Neural crest cell (in vitro differentiated cells): ENCODE results near the gene NPAS3. TPM values are rescaled to one million over a fixed set of nuclear protein-coding genes. Genes with fewer than 3 reads are reported as not detected.

ENCODE experiments used
- DNase-seq: peaks from one replicate; pipeline ENCODE4 v3.0.0; 2021; ENCODE audit warnings: low read depth, mixed read lengths, low spot score
- H3K27ac Mint-ChIP-seq: one replicate; pipeline ENCODE4 v1.8.0; 2021; ENCODE audit warnings: mild to moderate bottlenecking, mixed read lengths; ENCODE audit not compliant: unreplicated experiment
- H3K27me3 Mint-ChIP-seq: 2 replicates; pipeline ENCODE4 v1.8.0; 2021; ENCODE audit warnings: low read depth, mild to moderate bottlenecking, mixed read lengths
- H3K36me3 Mint-ChIP-seq: 2 replicates; pipeline ENCODE4 v1.8.0; 2021; ENCODE audit warnings: low read depth, mild to moderate bottlenecking, mixed read lengths
- H3K4me1 Mint-ChIP-seq: 2 replicates; pipeline ENCODE4 v1.8.0; 2021; ENCODE audit warnings: mixed read lengths
- H3K4me3 Mint-ChIP-seq: one replicate; pipeline ENCODE4 v1.8.0; 2021; ENCODE audit warnings: mild to moderate bottlenecking, mixed read lengths
- H3K9me3 Mint-ChIP-seq: 2 replicates; pipeline ENCODE4 v1.8.0; 2021; ENCODE audit warnings: mixed read lengths
- CTCF ChIP-seq: fragments of 200-600 bp; sonication (generic); conservative IDR thresholded peaks from 2 replicates; pipeline ENCODE4 v1.5.0; 2021; ENCODE audit warnings: antibody characterized with exemption, mild to moderate bottlenecking
- total RNA-seq: library from RNA; stranded (reverse); gene quantifications from 2 replicates; pipeline ENCODE4 v1.2.1, GENCODE V29; 2021

Gene NPAS3
- total RNA-seq, 1 donor from 2014 or later, result 18.2 TPM

- no peak for DNase-seq
- no peaks in the 10 kb centered on the region for H3K9me3 Mint-ChIP-seq
- peaks cover 5% of the 10 kb centered on the region for H3K4me1 Mint-ChIP-seq
- H3K27ac Mint-ChIP-seq, result no peak overlapping the region
- no peak for TF ChIP-seq CTCF
- H3K27me3 Mint-ChIP-seq, result no peaks in the 10 kb centered on the region
- H3K36me3 Mint-ChIP-seq, result no peaks in the 10 kb centered on the region
- no peak overlapping the region for H3K4me3 Mint-ChIP-seq
Measured at GRCh38 chr14:33699300-33699983, 760.8 kb downstream of the NPAS3 start.

GRCh38 chr14:33700052-33700451 lies 761.4 kb downstream of the NPAS3 start:
- TF ChIP-seq CTCF, result no peak
- peaks cover 9% of the 10 kb centered on the region for H3K4me1 Mint-ChIP-seq
- no peak for DNase-seq
- H3K9me3 Mint-ChIP-seq, result no peaks in the 10 kb centered on the region
- no peak overlapping the region for H3K27ac Mint-ChIP-seq
- no peaks in the 10 kb centered on the region for H3K36me3 Mint-ChIP-seq
- H3K27me3 Mint-ChIP-seq, result no peaks in the 10 kb centered on the region
- no peak overlapping the region for H3K4me3 Mint-ChIP-seq

- Mint-ChIP-seq H3K27me3 (no peaks in the 10 kb centered on the region), H3K4me3 (no peak overlapping the region), H3K36me3 (no peaks in the 10 kb centered on the region), H3K9me3 (no peaks in the 10 kb centered on the region), H3K4me1 (peaks cover 21% of the 10 kb centered on the region), H3K27ac (no peak overlapping the region)
- DNase-seq, result no peak
- TF ChIP-seq CTCF, result no peak
Measured at GRCh38 chr14:33702293-33702692, 763.6 kb downstream of the NPAS3 start.

- Mint-ChIP-seq H3K4me1 (peaks cover 38% of the 10 kb centered on the region), H3K27me3 (no peaks in the 10 kb centered on the region), H3K9me3 (no peaks in the 10 kb centered on the region), H3K27ac (no peak overlapping the region), H3K4me3 (no peak overlapping the region), H3K36me3 (no peaks in the 10 kb centered on the region)
- TF ChIP-seq CTCF, result no peak
- no peak for DNase-seq
Measured at GRCh38 chr14:33704481-33704880, 765.8 kb downstream of the NPAS3 start.

GRCh38 chr14:33705490-33705889 lies 766.8 kb downstream of the NPAS3 start:
- Mint-ChIP-seq H3K27me3 (no peaks in the 10 kb centered on the region), H3K36me3 (no peaks in the 10 kb centered on the region), H3K4me1 (peaks cover 35% of the 10 kb centered on the region), H3K4me3 (no peak overlapping the region), H3K27ac (no peak overlapping the region), H3K9me3 (no peaks in the 10 kb centered on the region)
- no peak for DNase-seq
- no peak for TF ChIP-seq CTCF
